ENCODE results near the gene DCTN1.

DCTN1 gene

GRCh38 chr2:74387346-74387745 lies 7.2 kb upstream of the DCTN1 start:
- no peak for DNase-seq (ENCODE audit: low spot score)
- TF ChIP-seq, protein P1, sequence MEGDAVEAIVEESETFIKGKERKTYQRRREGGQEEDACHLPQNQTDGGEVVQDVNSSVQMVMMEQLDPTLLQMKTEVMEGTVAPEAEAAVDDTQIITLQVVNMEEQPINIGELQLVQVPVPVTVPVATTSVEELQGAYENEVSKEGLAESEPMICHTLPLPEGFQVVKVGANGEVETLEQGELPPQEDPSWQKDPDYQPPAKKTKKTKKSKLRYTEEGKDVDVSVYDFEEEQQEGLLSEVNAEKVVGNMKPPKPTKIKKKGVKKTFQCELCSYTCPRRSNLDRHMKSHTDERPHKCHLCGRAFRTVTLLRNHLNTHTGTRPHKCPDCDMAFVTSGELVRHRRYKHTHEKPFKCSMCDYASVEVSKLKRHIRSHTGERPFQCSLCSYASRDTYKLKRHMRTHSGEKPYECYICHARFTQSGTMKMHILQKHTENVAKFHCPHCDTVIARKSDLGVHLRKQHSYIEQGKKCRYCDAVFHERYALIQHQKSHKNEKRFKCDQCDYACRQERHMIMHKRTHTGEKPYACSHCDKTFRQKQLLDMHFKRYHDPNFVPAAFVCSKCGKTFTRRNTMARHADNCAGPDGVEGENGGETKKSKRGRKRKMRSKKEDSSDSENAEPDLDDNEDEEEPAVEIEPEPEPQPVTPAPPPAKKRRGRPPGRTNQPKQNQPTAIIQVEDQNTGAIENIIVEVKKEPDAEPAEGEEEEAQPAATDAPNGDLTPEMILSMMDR (IDR thresholded peaks at IDR 0.05; ENCODE audit: borderline replicate concordance, control extremely low read depth, extremely low read depth, insufficient read depth, missing control alignments) = no peak
- in situ Hi-C loops (cut with MboI; ENCODE audit: low sequenced_read_pairs, unreplicated experiment) = no loop called here

DNA sequence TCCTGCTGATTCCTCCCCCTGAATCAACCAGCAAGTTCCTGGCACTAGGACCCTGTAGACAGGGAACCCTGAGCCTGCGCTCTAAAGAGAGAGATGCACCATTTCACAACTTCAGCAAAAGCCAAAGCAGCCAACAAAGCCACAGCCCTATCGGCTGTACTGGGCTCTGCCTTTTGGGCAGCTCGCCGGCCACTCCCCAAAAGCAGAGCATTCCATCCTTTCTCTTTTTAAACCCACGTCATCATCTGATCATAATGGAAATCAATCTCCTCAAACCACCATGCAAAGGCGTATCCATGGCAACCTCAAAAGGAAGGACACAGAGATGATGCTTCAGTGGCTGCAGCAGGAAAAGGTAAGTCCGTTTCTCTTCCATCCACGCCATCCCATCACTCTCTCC lies 5.3 kb upstream of the DCTN1 start:
- no peak for DNase-seq (ENCODE audit: low spot score)
- in situ Hi-C loops (cut with MboI; ENCODE audit: low sequenced_read_pairs, unreplicated experiment) = no loop called here
- TF ChIP-seq, protein P1 (IDR thresholded peaks at IDR 0.05; ENCODE audit: borderline replicate concordance, control extremely low read depth, extremely low read depth, insufficient read depth, missing control alignments) = no peak

GRCh38 chr2:74384051-74384450 lies 3.9 kb upstream of the DCTN1 start:
- TF ChIP-seq, protein P1 (IDR thresholded peaks at IDR 0.05; ENCODE audit: borderline replicate concordance, control extremely low read depth, extremely low read depth, insufficient read depth, missing control alignments) = no peak
- no peak for DNase-seq (ENCODE audit: low spot score)
- in situ Hi-C loops (cut with MboI; ENCODE audit: low sequenced_read_pairs, unreplicated experiment) = no loop called here

GRCh38 chr2:74383254-74383653 lies 3.1 kb upstream of the DCTN1 start:
- DNase-seq (ENCODE audit: low spot score) = no peak
- in situ Hi-C loops (cut with MboI; ENCODE audit: low sequenced_read_pairs, unreplicated experiment) = no loop called here
- TF ChIP-seq, protein P1 (IDR thresholded peaks at IDR 0.05; ENCODE audit: borderline replicate concordance, control extremely low read depth, extremely low read depth, insufficient read depth, missing control alignments) = no peak

DNA sequence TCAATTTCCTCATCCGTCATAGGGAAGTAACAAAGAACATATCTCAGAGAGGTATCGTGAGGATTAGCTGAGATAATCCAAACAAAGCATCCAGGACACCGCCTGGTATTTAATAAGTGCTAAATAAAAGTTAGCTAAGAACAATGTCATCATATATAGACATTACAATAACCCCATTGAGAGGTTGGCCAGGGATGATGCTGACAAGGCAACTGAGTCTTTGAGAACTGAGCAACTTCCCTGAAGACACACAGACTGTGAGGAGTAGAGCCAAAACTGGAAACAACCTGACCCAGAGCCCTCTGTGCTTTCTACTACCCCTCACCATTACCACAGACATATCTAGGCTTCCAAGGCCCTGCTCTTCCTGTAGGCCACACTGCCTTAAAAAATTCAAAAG lies 1.6 kb upstream of the DCTN1 start:
- TF ChIP-seq, protein P1 (IDR thresholded peaks at IDR 0.05; ENCODE audit: borderline replicate concordance, control extremely low read depth, extremely low read depth, insufficient read depth, missing control alignments) = no peak
- no peak for DNase-seq (ENCODE audit: low spot score)
- in situ Hi-C loops (cut with MboI; ENCODE audit: low sequenced_read_pairs, unreplicated experiment) = no loop called here

- in situ Hi-C loops (cut with MboI; ENCODE audit: low sequenced_read_pairs, unreplicated experiment) = no loop called here
- TF ChIP-seq, protein P1 (IDR thresholded peaks at IDR 0.05; ENCODE audit: borderline replicate concordance, control extremely low read depth, extremely low read depth, insufficient read depth, missing control alignments) = no peak
Observed at GRCh38 chr2:74378007-74378406, 2.1 kb downstream of the DCTN1 start.

DNA sequence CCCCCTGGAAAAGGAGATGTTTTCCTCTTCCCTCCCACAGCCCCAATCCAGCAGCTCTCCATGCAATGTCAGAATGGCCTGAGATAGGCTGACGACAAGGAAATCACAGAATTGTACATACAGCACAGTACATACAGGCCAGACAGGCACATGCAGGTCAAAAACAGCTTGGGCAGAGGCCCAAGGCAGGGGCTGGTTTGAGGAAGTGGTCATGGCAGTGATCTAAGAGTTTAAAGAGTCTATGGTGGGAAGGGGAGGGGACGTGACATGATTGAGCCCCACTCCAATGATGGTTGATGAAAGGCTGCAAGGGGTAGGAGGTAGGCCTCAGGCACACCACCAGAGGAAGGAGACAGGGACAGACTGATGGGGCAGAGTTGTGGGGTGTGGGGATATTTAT lies 4.3 kb downstream of the DCTN1 start:
- DNase-seq (ENCODE audit: low spot score) = no peak
- TF ChIP-seq, protein P1 (IDR thresholded peaks at IDR 0.05; ENCODE audit: borderline replicate concordance, control extremely low read depth, extremely low read depth, insufficient read depth, missing control alignments) = no peak
- in situ Hi-C loops (cut with MboI; ENCODE audit: low sequenced_read_pairs, unreplicated experiment) = no loop called here

More at GRCh38 chr2:74378007-74378406, 2.1 kb downstream of the DCTN1 start:
- no peak for DNase-seq (ENCODE audit: low spot score)
